Stimulated activated CD4-positive, alpha-beta T cell treated with anti-CD3 and anti-CD28 coated beads, Interleukin-2, amount 100 ng/mL, for 4 hours (primary cell): ENCODE results near the gene GRIPAP1.

ENCODE experiments used
- DNase-seq: peaks from one replicate; pipeline ENCODE4 v3.0.0-alpha.2; 2020; ENCODE audit warnings: low read depth

The GRIPAP1 gene

GRCh38 chrX:48957827-48958634, 44.0 kb downstream of the GRIPAP1 start:
- DNase-seq: peak; percentile 88

DNA sequence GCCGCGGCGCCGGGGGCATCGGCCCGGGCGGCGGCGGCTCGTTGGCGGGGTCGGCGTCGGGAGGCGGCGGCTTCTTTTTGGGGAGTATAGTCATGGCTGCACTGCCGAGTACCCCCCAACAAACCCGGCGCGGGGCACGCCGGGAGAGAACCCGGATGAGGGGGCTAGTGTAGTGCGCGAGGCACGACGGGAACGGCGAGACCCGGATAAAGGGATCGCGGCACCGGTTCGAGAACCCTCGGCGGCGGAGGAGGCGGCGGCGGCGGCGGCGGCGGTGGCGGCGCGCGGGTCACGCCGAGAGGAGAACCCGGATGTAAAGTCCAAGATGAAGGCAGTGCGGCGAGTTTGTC, 44.6 kb downstream of the GRIPAP1 start, which contains the start of gene OTUD5:
OTUD5 (minus strand) TSS at position 131 of the 350 bp plus-strand sequence; CDS start at position 94, 37 bp downstream.
- DNase-seq: peak; percentile 56

GRCh38 chrX:48956728-48957414, 45.2 kb downstream of the GRIPAP1 start:
- peak; percentile 55 for DNase-seq

DNA sequence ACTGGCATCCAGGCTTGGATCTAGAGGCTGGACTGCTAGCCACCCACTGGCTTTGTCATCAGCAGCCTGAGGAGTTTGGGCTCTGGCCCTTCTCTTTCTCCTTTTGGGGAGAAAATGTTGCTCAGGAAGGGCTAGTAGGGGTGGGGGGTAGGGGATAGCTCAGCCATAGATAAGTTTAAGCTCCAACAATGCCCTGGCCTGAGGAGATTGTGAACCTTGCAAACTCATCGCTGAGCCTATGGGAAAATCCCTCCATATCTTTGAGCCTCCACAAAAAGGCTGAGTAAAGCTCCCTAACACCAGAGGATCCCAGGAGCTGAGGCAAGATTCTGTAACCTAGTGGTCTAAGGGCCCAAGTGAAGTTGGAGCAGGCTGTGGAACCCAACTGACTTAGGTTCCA, 53.5 kb downstream of the GRIPAP1 start:
- no peak for DNase-seq

- no peak for DNase-seq
Observed at GRCh38 chrX:48945517-48946348, 56.3 kb downstream of the GRIPAP1 start.

- DNase-seq: no peak
Observed at GRCh38 chrX:48942895-48943294, 59.2 kb downstream of the GRIPAP1 start.

GRCh38 chrX:48940404-48940955, 61.6 kb downstream of the GRIPAP1 start:
- no peak for DNase-seq

DNA sequence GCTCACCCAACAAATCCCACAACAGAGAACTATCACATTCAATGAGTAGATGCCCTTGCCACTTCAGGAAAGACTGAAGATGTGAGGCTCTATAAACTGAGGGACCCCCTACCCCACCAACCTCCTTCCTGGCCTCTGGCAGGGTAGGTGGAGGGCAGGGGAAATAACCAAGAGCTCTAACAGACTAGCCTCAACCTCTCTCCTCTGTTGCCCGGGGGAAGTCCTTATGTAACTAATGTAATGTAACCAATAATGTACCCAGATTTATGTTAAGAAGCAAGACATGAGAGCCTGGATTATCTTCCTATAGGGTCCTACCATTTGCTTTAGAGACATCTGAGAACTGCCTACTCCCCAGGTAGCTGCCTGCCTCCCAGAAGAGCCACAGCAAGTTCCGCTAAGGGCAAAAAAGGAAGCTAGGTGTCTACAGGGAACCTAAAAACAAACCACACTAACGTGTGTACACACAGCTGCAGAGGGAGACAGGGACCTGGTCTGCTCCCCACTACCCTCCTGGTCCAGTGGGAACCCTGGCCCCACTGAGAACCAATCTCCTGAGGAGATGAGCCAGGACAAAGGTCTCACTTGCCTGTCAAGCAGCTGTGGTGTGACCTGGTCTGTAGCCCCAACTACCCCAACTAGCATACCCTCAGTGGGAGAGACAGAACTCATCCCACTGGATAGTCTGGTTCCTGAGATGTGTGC, 62.4 kb downstream of the GRIPAP1 start:
- DNase-seq: no peak

GRCh38 chrX:48938721-48939425, 63.2 kb downstream of the GRIPAP1 start:
- no peak for DNase-seq

DNA sequence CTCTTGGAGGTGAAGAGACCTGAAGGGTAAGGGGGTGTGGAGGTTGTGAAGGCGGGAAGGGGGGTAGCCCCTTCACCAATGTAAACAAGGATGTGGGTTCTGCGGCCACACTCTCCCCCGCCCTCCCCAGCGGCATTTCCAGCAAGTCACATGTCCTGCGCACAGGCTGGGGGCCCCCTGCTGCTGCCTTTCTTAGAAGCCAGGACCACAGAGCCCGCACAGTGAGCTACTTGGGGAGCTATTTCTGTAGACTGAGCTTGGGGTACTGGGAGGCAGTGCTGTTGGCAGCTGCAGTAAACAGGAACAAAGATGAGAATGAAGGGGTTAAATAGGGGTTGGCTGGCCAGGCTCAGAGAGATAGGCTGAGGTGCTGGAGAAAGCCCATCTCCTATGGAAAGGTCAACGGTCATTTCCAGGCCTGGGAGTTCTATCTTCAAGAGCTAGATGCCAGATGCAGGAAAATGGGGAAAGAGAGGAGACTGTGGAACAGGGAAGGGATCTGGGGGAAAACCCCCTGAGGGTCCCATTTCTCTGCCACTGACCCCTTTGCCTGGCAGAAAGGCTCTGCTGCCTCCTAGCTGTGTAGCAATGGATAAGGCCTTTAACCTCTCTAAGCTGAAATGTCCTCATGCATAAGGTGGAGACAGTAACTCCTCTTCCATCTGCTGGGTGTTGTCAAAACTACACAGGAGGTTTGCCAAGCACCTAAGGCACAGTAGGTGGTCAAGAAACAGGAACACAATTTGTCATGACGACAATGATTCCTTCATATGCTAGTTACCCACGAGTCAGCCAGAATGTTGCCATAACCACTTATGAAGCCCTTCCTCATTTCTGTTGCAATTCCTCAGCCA, 64.8 kb downstream of the GRIPAP1 start:
- peak; percentile 79 for DNase-seq

GRCh38 chrX:48936429-48937053, 65.5 kb downstream of the GRIPAP1 start:
- DNase-seq: no peak

DNA sequence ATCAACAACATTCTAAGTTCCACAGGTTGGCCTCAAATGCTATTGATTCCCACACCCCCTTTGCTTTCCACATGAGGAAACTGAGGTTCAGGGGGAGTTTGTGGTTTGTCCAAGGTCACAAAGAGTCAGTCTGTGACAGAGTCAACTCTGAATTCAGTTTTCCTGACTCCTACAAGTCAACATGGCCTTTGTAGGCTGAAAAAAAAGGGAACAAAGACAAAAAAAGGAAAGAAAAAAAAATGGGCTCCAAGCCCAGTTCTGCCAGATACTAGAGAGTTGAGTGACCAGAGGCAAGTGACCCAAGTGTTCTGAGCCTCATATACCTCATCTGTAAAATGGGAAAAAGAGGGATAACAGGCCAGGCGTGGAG, 66.8 kb downstream of the GRIPAP1 start:
- no peak for DNase-seq

DNA sequence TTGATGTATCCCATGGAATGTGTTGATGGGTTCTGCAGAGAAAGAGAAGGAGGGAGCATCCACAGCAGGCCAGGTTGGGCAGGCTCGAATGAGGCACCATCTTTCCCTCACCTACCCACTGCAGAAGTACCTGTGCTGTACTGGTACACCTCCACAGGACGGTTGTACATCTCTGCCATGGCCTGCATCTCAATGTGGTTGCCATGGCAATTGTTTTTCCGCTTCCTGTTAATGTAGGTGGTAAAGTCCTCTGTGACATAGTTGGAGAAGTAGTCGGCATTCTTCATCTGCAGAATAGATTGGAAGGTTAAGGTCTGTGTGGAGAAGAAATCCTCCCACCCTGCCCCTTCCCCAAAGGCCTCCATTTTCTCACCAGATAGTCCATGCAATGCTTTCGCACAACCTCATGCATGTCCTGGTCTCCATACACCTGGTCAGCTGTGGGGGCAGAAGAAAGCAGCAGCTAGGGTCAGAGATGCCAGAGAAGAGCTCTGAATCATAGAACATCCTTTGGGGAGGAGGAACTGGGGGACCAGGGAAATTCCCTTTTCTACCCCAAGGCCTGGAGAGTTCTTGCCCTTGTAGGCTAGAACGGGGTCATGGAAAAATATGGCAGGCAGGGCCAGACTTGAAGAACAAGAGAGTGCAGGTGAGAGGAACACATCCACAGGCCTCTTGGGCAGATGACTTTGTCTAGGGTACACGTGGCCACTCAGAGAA, 67.3 kb downstream of the GRIPAP1 start:
- DNase-seq: no peak

- no peak for DNase-seq
Observed at GRCh38 chrX:48933757-48934156, 68.3 kb downstream of the GRIPAP1 start.

- DNase-seq: no peak
Observed at GRCh38 chrX:48927736-48928382, 74.2 kb downstream of the GRIPAP1 start.

DNA sequence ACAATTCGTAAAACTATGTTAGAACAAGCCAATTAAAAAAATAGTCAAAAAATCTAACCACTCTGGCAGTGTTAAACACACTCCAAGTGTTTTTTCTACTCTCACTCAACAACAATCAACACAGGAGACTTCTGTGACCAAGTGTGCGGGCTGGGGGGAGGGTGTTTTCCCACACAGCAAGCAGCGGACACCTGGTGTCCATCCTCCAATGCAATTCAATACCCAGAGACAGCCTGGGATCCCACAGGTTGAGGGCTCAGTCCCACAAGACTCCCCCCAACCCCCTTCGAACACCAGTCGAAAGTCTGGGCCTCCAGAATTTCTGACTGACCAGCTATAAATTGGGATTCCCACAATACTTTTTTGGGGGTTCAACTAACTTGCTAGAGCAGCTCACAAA, 74.9 kb downstream of the GRIPAP1 start:
- DNase-seq: no peak

DNA sequence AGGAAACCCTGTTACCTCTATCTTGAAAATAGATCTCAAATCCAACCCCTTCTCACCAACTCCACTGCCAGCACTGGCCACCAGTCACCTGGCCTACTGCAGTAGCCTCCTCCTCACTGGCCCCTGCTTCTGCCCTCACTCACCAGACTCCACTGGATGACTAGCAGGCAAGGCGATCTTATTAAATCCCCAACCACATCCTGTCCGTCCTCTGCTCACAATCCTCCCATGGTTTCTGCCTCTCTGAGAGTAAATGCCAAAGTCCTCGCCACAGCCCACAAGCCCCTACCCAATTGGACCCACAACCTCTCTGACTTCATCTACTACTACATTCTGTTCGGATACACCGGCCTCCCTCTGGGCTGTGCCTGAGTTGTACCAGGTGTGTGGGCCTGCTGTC, 77.8 kb downstream of the GRIPAP1 start:
- DNase-seq: no peak

DNA sequence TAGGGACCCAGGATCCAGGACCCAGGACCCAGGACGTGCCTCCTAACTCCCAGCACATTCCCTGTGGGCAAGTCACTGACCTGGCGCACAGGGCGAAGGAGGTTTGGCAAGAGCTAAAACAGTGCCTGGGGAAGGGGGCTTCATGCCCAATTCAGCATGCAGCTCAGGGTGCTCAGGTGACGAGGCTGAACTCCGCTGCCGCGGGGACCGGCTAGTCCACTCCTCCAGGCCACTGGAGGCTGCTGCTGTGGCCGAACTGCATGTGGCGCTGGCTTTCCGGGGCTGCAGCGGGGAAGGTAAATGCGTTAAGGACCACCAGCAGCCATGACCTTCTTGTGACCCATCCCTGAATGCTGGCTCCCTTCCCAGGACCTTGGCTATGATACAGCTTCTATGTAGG, 78.3 kb downstream of the GRIPAP1 start:
- no peak for DNase-seq
